GM12878 (cell line): Measurements from ENCODE around the gene KLRF1.

Experiments
- BRCA1 ChIP-seq: IDR thresholded peaks from 2 replicates; pipeline ENCODE4 v1.6.1; 2011; ENCODE audit warnings: low read depth, low read length, improper control_type of control experiment
- DPF2 ChIP-seq: fragments of 450-650 bp; IDR thresholded peaks from 2 replicates; pipeline ENCODE4 v1.6.1; 2017; ENCODE audit warnings: mild to moderate bottlenecking
- EGR1 ChIP-seq, 2 experiments: IDR thresholded peaks; 1 replicate in 1 of 2; 2 replicates in 1 of 2; pipeline ENCODE4 v1.6.1; 2011 to 2012; ENCODE audit warnings: low read depth in 2 of 2, low read length in 2 of 2, borderline replicate concordance in 1 of 2, mild to moderate bottlenecking in 1 of 2, moderate library complexity in 1 of 2
- EP300 ChIP-seq, 2 experiments: fragments of 150-350 bp in 1 of 2; IDR thresholded peaks; 2 replicates each; pipeline ENCODE4 v1.6.1; 2011 to 2012; ENCODE audit warnings: low read depth in 2 of 2, low read length in 2 of 2, borderline replicate concordance in 1 of 2, improper control_type of control experiment in 1 of 2, inconsistent platforms in 1 of 2; ENCODE audit not compliant: control insufficient read depth in 1 of 2
- EZH2 ChIP-seq: IDR thresholded peaks from 2 replicates; pipeline ENCODE4 v1.6.1; 2012; ENCODE audit warnings: low read depth, mild to moderate bottlenecking, control low read depth, inconsistent platforms, low read length, borderline replicate concordance; ENCODE audit not compliant: control insufficient read depth
- JUND ChIP-seq: IDR thresholded peaks from 2 replicates; pipeline ENCODE4 v1.6.1; 2012; ENCODE audit warnings: low read depth, mild to moderate bottlenecking, low read length, improper control_type of control experiment, moderate library complexity
- MYC ChIP-seq: IDR thresholded peaks from 2 replicates; pipeline ENCODE4 v1.6.1; 2011; ENCODE audit warnings: mild to moderate bottlenecking, low read length, moderate library complexity, inconsistent platforms; ENCODE audit not compliant: insufficient read depth, insufficient replicate concordance, insufficient read length, severe bottlenecking
- POLR2A ChIP-seq: IDR thresholded peaks from 2 replicates; pipeline ENCODE4 v1.6.1; 2011; ENCODE audit warnings: low read depth, mild to moderate bottlenecking, low read length
- SIX5 ChIP-seq: IDR thresholded peaks from 2 replicates; pipeline ENCODE4 v1.6.1; 2011; ENCODE audit warnings: mild to moderate bottlenecking, low read depth, low read length, moderate library complexity; ENCODE audit not compliant: severe bottlenecking
- STAT3 ChIP-seq: IDR thresholded peaks from 2 replicates; pipeline ENCODE4 v1.6.1; 2011; ENCODE audit warnings: low read depth, low read length, improper control_type of control experiment
- TF ChIP-seq, protein P1 (sequence below), 3 experiments: IDR thresholded peaks in 2 of 3; conservative IDR thresholded peaks in 1 of 3; 2 replicates each; pipeline ENCODE4 v1.5.1; 2011; ENCODE audit warnings: low read depth in 3 of 3, low read length in 3 of 3, mild to moderate bottlenecking in 3 of 3, control low read depth in 2 of 3, moderate library complexity in 2 of 3, inconsistent platforms in 1 of 3, mixed read lengths in 1 of 3; ENCODE audit not compliant: control insufficient read depth in 2 of 3, insufficient read depth in 1 of 3; ENCODE audit errors: extremely low read depth in 1 of 3
- TF ChIP-seq, protein P2 (sequence below): IDR thresholded peaks from 2 replicates; pipeline ENCODE4 v1.6.1; 2011; ENCODE audit warnings: borderline replicate concordance, low read depth, mild to moderate bottlenecking, moderate library complexity, low read length; ENCODE audit not compliant: insufficient read depth, poor library complexity, severe bottlenecking
- TF ChIP-seq, protein P3 (sequence below): IDR thresholded peaks from 2 replicates; pipeline ENCODE4 v1.6.1; 2012; ENCODE audit warnings: mild to moderate bottlenecking, low read depth, low read length
- TF ChIP-seq, protein P4 (sequence below): IDR thresholded peaks from 2 replicates; pipeline ENCODE4 v1.6.1; 2011; ENCODE audit warnings: low read depth, mild to moderate bottlenecking, low read length, moderate library complexity, borderline replicate concordance; ENCODE audit errors: extremely low read depth

DNA sequence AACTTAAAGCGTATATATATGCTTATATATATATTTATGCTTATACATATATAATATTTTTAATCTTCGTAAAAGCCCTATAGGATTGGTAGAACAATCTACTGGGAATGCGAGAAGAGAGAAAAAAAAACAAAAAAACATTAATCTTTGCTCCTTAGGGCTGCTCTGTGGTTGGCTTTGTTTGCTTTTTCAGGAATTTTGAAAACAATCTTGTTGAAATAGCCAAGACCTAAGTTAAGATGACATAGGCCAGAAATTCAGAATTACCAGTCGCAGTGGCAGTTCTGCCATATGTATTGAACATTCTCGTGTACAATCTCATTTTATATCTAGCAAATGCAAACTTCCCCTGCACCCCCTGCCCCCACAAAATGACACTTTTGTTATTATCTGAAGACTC, 54.7 kb downstream of the KLRF1 start:
- TF ChIP-seq, protein P1, sequence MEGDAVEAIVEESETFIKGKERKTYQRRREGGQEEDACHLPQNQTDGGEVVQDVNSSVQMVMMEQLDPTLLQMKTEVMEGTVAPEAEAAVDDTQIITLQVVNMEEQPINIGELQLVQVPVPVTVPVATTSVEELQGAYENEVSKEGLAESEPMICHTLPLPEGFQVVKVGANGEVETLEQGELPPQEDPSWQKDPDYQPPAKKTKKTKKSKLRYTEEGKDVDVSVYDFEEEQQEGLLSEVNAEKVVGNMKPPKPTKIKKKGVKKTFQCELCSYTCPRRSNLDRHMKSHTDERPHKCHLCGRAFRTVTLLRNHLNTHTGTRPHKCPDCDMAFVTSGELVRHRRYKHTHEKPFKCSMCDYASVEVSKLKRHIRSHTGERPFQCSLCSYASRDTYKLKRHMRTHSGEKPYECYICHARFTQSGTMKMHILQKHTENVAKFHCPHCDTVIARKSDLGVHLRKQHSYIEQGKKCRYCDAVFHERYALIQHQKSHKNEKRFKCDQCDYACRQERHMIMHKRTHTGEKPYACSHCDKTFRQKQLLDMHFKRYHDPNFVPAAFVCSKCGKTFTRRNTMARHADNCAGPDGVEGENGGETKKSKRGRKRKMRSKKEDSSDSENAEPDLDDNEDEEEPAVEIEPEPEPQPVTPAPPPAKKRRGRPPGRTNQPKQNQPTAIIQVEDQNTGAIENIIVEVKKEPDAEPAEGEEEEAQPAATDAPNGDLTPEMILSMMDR (IDR thresholded peaks at IDR 0.05 in 2 of 3, conservative IDR thresholded peaks at IDR 0.05 in 1 of 3; ENCODE audit: control insufficient read depth in 2 of 3, extremely low read depth in 1 of 3, insufficient read depth in 1 of 3, low read depth in 3 of 3, low read length in 3 of 3) = no peak
- TF ChIP-seq EP300 (IDR thresholded peaks at IDR 0.05; ENCODE audit: borderline replicate concordance in 1 of 2, control insufficient read depth in 1 of 2, low read depth in 2 of 2, low read length in 2 of 2) (no peak), DPF2 (no peak), EGR1 (IDR thresholded peaks at IDR 0.05; ENCODE audit: borderline replicate concordance in 1 of 2, low read depth in 2 of 2, low read length in 2 of 2) (no peak), STAT3 (no peak), JUND (no peak), POLR2A (no peak), MYC (no peak), SIX5 (no peak), BRCA1 (no peak), EZH2 (no peak)
- TF ChIP-seq, protein P2, sequence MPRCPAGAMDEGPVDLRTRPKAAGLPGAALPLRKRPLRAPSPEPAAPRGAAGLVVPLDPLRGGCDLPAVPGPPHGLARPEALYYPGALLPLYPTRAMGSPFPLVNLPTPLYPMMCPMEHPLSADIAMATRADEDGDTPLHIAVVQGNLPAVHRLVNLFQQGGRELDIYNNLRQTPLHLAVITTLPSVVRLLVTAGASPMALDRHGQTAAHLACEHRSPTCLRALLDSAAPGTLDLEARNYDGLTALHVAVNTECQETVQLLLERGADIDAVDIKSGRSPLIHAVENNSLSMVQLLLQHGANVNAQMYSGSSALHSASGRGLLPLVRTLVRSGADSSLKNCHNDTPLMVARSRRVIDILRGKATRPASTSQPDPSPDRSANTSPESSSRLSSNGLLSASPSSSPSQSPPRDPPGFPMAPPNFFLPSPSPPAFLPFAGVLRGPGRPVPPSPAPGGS = no peak
- TF ChIP-seq, protein P3, sequence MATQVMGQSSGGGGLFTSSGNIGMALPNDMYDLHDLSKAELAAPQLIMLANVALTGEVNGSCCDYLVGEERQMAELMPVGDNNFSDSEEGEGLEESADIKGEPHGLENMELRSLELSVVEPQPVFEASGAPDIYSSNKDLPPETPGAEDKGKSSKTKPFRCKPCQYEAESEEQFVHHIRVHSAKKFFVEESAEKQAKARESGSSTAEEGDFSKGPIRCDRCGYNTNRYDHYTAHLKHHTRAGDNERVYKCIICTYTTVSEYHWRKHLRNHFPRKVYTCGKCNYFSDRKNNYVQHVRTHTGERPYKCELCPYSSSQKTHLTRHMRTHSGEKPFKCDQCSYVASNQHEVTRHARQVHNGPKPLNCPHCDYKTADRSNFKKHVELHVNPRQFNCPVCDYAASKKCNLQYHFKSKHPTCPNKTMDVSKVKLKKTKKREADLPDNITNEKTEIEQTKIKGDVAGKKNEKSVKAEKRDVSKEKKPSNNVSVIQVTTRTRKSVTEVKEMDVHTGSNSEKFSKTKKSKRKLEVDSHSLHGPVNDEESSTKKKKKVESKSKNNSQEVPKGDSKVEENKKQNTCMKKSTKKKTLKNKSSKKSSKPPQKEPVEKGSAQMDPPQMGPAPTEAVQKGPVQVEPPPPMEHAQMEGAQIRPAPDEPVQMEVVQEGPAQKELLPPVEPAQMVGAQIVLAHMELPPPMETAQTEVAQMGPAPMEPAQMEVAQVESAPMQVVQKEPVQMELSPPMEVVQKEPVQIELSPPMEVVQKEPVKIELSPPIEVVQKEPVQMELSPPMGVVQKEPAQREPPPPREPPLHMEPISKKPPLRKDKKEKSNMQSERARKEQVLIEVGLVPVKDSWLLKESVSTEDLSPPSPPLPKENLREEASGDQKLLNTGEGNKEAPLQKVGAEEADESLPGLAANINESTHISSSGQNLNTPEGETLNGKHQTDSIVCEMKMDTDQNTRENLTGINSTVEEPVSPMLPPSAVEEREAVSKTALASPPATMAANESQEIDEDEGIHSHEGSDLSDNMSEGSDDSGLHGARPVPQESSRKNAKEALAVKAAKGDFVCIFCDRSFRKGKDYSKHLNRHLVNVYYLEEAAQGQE = no peak
- TF ChIP-seq, protein P4, sequence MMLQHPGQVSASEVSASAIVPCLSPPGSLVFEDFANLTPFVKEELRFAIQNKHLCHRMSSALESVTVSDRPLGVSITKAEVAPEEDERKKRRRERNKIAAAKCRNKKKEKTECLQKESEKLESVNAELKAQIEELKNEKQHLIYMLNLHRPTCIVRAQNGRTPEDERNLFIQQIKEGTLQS = no peak
